Superior temporal gyrus (tissue), 1 donor: ENCODE data around the gene WIPF2.

Experiments used
- DNase-seq: peaks from one replicate; pipeline ENCODE4 v3.0.0-alpha.2; 2016; ENCODE audit errors: extremely low spot score

Gene WIPF2

DNA sequence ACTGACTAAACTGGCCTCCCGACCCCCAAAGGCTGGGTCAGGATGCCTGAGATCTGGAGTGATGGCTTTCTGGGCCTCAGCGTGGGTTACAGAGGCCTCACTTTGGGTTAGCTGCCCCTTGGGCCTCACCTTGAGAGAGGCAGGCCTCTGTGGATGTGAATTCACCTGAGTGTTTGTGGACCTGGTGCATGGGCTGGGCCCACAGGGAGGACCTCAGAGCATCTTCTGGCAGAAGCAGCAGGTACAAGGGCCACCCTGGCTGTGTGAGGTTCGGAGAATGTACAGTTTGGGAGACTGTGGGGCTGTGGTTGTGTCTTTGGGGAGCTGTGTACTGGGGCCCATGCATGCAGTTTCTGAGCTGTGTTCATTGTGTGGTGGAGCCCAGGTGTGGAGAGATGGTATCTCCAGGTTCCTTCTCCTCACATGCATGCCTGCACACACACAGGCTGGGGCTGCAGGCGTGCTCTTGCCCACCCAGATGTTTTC, 108.2 kb downstream of the WIPF2 start:
- no peak for DNase-seq

DNA sequence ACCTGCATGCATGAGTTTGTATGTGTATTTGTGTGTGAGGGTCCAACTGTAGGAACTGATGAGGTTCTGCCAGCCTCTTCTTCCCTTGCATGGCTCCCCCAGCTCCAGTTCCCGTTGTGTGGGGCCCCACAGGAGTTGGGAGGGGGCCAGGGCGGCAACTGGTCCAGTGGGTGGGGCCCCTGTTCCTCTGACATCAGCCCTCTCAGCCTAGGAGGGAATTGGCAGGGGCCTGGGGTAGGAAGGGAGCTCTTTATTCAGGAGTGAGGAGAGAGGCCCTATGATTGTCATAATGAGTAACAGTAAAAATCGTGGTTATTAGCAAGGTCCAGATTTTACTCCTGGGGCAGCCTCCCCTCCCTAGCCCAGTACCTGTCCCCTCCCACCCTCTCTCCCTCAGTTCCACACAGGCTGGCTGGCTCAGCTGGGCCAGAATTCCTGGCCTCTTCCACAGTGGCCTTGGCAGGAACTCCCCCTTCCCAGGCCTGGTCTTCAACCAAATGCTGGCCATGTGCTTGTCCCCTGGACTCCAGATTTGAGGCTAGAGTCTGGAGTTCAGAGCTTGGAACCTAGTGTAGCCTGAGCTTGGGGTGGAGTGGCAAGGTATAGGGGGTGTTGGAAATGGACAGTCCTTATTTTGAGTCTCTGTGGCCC, 108.8 kb downstream of the WIPF2 start:
- no peak for DNase-seq

DNA sequence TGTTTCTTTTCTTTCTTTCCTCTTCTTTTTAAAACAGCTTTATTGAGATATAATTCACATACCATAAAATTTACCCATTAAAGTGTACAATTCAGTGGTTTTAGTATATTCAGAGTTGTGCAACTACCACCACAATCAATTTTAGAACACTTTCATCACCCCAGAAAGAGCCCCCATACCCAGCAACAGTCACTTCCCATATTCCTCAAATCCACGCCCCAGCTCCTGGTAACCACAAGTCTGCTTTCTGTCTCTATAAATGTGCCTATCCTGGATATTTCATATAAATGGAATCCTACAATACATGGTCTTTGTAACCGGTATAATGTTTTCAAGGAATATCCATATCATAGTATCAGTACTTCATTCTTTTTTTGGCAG, 109.3 kb downstream of the WIPF2 start:
- DNase-seq, result no peak

DNA sequence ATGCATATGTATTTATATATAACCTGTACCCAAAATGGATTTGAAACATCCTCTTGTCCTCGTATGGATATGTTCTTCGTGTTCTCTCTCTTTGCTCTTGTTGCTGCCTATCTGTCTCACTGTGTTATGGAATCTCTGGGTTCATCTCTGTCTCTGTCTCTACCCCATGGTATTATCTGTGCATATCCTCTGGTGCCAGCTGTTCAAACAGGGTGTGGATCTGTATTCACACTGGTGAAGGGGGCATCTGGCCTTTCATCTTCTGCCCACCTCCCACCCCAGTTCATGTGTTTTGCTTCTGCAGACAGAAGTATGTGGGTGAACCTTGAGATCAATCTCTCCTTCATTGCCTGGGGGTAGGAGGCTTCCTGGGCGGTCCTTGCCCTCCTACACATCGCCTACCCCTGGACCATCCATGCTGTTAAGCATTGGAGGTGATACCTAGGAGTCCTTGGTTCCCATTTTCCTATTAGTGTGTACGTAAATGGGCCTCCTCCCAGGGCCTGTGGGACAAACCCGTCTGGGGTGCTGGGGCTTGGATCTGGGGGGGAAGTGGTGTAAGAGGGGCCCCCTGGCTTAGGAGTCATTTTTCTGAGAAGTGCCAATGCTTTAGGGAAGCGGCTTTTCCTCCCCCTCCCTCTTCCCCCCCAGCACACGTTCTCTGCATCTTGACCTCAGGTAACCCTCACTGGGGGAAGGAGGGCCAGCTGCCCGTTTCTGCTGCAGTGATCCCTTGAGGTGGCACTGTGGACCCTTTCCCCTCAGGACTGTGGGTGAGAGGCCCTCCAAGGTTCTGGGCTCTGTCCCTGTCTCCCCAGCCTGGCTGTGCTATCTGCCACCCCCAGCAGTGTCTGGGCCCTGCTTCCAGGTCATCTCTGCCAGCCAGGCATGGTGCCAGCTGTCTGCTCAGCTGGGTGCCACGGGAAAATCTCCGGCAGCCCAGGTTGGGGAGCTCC, 111.0 kb downstream of the WIPF2 start:
- no peak for DNase-seq

DNA sequence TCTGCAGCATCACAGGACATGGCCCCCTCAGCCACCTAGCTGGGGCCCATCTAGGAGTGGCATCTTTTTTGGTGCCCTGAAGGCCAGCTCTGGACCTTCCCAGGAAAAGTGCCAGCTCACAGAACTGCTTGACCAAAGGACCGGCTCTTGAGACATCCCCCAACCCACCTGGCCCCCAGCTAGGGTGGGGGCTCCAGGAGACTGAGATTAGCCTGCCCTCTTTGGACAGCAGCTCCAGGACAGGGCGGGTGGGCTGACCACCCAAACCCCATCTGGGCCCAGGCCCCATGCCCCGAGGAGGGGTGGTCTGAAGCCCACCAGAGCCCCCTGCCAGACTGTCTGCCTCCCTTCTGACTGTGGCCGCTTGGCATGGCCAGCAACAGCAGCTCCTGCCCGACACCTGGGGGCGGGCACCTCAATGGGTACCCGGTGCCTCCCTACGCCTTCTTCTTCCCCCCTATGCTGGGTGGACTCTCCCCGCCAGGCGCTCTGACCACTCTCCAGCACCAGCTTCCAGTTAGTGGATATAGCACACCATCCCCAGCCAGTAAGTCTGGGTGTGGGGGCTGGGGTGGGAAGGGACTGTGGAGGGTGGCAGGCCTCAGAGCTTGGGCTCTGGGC, 111.9 kb downstream of the WIPF2 start:
- DNase-seq, result no peak

DNA sequence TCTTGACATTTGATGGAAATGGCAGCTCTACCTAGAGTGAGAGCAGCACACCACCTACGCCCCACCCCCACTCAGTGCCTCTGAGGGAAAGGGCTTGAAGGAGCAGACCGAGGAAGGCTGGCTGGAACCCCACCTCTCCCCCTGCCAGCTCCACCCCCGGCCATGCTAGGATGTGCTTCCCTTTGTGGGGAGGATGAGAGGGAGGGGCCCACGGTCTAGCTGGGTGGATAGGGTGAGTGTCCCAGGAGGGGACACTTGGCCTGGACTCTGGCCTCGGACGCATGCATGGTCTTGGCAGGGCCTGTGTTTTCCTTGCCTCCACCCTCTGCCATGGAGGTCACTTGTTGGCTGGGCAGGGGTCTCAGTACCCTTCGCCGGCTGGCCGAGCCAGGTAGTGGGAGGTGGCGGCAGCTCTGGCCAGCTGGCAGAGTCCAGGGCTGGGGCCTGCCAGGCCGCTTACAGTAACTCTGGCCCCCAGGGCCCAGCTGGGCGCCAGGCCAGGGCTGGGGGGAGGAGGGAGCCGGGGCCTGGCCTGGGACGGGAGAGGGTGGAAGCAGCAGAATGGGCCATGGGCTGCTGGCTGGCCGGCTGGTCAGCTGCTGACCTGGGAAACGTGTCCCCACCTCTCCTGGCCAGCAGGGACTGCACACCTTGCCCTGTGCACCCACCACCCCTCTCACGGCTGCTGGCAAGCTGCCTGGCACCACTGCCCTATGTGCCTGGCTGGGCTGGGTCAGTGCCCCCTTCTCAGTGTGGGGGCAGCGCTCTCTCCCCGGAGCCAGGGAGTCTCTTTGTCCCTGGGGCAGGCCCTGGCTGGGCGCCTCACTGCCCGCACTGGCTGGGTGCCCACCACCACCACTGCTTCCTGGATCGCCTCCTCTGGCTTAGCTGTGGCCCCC, 112.9 kb downstream of the WIPF2 start:
- no peak for DNase-seq
